ENCODE results near the gene C9orf153.
A peak's percentile ranks its signal among the peaks of the same experiment; 100 is the strongest.

C9orf153 gene

DNA sequence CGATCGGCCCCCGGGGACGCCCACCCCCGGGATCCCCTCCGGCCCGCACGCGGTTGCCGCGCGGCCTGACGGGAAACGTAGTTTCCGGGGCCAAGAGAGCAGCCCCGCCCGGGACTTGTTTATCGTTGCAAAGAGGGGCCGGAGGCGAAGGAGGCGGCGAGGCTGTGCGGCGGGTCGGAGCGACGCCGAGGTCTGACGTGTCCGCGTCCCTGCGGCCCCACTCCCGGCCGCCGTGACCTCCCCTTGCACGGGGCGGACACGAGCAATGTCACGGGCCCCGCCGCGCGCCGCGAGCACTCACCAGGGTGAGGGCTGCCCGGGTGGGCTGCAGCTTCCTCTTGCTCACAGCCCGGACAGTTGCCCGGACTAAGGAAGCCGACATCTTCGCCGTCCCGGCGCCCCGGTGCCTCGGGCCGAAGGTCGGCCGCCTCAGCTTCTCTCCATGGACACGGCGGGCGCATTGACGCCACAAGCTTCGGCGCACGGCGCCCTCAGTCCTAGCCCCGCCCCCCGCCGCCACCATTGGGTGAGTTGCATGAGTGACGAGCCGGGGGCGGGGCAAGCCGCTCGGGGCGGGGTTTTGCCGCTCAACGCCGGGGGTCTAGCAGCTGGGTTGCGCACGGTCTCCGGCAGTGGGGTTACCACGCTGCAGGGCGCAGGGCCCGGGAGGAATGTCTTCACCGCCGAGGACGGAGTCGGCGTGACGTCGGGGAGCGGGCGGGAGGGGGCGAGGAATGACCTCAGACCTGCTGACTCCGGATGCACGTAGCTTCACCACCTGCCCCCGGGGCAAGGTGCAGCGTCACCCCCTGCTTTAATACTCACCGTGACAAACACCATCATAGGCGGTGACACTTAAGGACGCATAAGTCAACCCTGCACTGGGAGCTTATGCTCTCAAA lies 22.9 kb upstream of the C9orf153 start, which contains the start of gene ISCA1:
TSS of gene ISCA1 (minus strand) at position 462 of the 902 bp plus-strand sequence. CDS start at position 382, 80 bp downstream.
- peak; percentile 97 to 98 for DNase-seq
- TF ChIP-seq POLR2A (IDR thresholded peaks at IDR 0.05; ENCODE audit: low read length): peak; percentile 93
- TF ChIP-seq GATA1 (IDR thresholded peaks at IDR 0.05; ENCODE audit: low read depth, low read length): no peak

DNA sequence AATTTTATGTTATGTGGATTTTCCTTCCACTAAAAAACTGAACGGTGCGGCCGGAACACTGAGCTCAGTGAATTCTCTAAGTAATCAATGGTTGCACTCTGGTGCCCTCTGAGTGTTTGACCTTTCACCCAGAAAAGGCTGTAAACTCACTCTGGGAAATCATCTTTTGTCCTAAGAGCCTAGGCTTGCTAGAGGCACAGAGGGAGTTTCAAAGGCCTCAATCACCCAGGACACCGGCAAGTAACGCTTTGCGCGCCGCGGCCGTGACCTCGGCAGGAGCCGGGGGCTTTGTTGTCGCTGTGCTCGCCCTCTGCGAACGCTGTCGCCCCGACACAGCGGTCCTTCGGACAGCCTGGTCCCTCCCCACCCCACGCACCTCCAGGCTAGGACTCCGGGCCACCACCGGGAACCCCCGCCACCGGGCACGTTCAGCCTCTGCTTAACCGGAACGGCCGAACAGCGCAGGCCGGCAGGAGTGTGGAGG lies 22.2 kb upstream of the C9orf153 start:
- DNase-seq: peak in 1 of 2 experiments; percentile 78
- TF ChIP-seq POLR2A (IDR thresholded peaks at IDR 0.05; ENCODE audit: low read length) (no peak), GATA1 (IDR thresholded peaks at IDR 0.05; ENCODE audit: low read depth, low read length) (no peak)

GRCh38 chr9:86280580-86280979 lies 21.1 kb upstream of the C9orf153 start:
- TF ChIP-seq GATA1 (IDR thresholded peaks at IDR 0.05; ENCODE audit: low read depth, low read length) (no peak), POLR2A (IDR thresholded peaks at IDR 0.05; ENCODE audit: low read length) (no peak)
- DNase-seq: no peak

DNA sequence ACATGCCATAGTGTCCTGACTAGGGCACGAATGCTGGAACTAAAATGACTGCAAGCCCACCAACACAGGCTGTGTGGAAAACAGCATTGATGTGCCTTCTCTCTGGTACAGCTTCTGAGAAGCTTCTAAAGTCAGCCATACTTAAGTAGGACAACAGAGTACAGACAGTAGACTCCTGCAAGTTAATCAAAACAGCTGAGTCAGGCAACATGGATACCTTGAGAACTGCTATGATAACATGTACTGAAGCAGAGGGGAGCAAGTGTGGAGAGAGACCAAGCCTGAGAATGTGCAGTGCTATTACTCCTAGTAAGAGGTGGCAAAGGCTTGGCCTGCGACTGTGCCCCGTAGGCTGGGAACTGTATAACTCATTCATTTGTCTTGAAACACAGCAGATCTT lies 20.4 kb upstream of the C9orf153 start:
- no peak for TF ChIP-seq POLR2A (IDR thresholded peaks at IDR 0.05; ENCODE audit: low read length)
- TF ChIP-seq GATA1 (IDR thresholded peaks at IDR 0.05; ENCODE audit: low read depth, low read length): no peak
- peak; percentile 32 to 48 for DNase-seq

DNA sequence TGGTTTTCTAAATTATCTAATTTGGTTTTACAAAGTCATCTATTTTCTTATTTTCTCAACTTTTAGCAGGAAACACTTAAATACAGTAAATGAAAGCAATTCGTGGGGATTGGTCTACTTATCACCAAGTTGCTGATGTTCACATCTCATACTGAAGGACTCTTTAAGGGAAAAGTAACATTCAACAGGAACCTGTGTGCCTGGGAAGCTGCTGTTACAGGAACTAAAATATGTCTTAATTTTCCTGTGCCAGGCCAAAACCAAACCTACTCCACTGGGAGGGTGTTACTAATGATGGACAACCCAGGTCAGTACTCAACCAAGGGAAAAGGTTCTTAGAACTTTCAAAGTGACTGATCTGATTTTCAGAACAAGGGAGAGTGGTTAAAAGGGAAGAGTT lies 17.6 kb upstream of the C9orf153 start:
- DNase-seq: no peak
- TF ChIP-seq POLR2A (IDR thresholded peaks at IDR 0.05; ENCODE audit: low read length) (no peak), GATA1 (IDR thresholded peaks at IDR 0.05; ENCODE audit: low read depth, low read length) (no peak)

DNA sequence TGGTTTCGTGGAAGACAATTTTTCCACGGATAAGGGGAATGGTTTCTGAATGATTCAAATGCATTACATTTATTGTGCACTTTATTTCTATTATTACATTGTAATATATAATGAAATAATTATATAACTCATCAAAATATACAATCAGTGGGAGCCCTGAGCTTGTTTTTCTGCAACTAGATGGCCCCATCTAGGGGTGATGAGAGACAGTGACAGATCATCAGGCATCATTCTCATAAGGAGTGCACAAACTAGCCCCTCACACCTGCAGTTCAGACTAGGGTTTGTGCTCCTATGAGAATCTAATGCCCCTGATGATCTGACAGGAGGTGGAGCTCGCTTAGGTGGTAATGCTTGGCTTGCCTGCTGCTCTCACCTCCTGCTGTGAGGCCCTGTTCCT lies 16.5 kb upstream of the C9orf153 start:
- no peak for TF ChIP-seq GATA1 (IDR thresholded peaks at IDR 0.05; ENCODE audit: low read depth, low read length)
- TF ChIP-seq POLR2A (IDR thresholded peaks at IDR 0.05; ENCODE audit: low read length): no peak
- DNase-seq: peak; percentile 28 to 35

DNA sequence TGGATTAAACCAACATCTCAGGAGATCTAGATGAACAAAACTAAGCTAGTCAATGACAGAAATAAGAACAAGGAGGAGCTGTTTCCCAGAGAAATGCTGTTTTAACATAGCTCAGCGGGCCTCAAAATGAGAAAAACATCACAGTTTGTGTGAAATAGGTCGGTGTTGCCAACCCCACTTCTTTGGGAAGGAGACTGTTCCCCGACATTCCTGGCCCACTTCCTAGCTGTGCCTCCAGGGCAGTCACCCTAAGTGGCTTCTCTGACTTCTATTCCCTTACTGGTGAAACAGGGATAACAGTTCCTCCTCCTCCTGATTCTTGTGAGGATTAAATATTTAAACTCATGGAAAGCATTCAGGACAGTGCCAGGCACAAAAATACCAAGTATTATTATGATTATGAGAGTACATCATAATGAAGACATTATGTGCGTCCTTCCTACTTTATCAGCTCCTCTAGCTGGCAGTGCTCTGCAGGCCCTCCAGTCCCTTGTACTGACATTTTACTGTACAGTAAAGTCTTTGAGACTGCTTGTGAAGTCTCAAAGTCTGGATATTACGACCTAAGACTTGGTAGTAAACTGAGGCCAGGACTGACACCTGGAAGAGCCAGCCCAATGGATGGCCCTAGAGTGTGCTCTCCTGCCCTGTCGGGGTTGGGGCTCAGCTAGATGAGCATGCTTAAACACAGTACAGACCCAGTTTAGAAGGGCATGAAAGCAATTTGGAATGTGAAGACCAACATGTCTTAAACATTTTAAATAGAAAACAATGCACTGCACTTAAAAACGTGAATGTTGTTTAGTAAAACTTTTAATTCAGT lies 15.6 kb upstream of the C9orf153 start:
- TF ChIP-seq GATA1 (IDR thresholded peaks at IDR 0.05; ENCODE audit: low read depth, low read length) (no peak), POLR2A (IDR thresholded peaks at IDR 0.05; ENCODE audit: low read length) (no peak)
- DNase-seq: no peak

GRCh38 chr9:86272221-86272620 lies 12.8 kb upstream of the C9orf153 start:
- no peak for TF ChIP-seq GATA1 (IDR thresholded peaks at IDR 0.05; ENCODE audit: low read depth, low read length)
- no peak for TF ChIP-seq POLR2A (IDR thresholded peaks at IDR 0.05; ENCODE audit: low read length)
- no peak for DNase-seq

GRCh38 chr9:86263876-86264275 lies 4.4 kb upstream of the C9orf153 start:
- no peak for DNase-seq
- no peak for TF ChIP-seq POLR2A (IDR thresholded peaks at IDR 0.05; ENCODE audit: low read length)
- TF ChIP-seq GATA1 (IDR thresholded peaks at IDR 0.05; ENCODE audit: low read depth, low read length): no peak

- TF ChIP-seq GATA1 (IDR thresholded peaks at IDR 0.05; ENCODE audit: low read depth, low read length) (no peak), POLR2A (IDR thresholded peaks at IDR 0.05; ENCODE audit: low read length) (no peak)
- no peak for DNase-seq
These were observed 3.0 kb upstream of the C9orf153 start for GRCh38 chr9:86262492-86262891.

- no peak for DNase-seq
- TF ChIP-seq POLR2A (IDR thresholded peaks at IDR 0.05; ENCODE audit: low read length) (no peak), GATA1 (IDR thresholded peaks at IDR 0.05; ENCODE audit: low read depth, low read length) (no peak)
These were observed 2.1 kb downstream of the C9orf153 start for GRCh38 chr9:86257391-86257790.

- DNase-seq: no peak
- TF ChIP-seq POLR2A (IDR thresholded peaks at IDR 0.05; ENCODE audit: low read length): no peak
- TF ChIP-seq GATA1 (IDR thresholded peaks at IDR 0.05; ENCODE audit: low read depth, low read length): no peak
These were observed 2.8 kb downstream of the C9orf153 start for GRCh38 chr9:86256653-86257052.

DNA sequence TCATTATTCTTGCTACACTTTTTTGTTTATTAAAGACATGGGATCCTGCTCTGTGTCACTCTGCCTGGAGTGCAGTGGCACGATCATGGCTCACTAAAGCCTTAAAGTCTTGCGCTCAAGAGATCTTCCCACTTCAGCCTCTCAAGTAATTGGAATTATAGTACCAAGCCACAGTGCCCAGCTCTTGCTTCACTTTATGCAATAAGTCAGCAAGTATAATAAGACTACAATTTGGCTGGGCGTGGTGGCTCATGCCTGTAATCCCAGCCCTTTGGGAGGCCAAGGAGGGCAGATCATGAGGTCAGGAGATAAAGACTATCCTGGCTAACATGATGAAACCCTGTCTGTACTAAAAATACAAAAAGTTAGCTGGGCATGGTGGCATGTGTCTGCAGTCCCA lies 5.9 kb downstream of the C9orf153 start:
- peak; percentile 59 to 60 for DNase-seq
- TF ChIP-seq GATA1 (IDR thresholded peaks at IDR 0.05; ENCODE audit: low read depth, low read length): no peak
- TF ChIP-seq POLR2A (IDR thresholded peaks at IDR 0.05; ENCODE audit: low read length): no peak

DNA sequence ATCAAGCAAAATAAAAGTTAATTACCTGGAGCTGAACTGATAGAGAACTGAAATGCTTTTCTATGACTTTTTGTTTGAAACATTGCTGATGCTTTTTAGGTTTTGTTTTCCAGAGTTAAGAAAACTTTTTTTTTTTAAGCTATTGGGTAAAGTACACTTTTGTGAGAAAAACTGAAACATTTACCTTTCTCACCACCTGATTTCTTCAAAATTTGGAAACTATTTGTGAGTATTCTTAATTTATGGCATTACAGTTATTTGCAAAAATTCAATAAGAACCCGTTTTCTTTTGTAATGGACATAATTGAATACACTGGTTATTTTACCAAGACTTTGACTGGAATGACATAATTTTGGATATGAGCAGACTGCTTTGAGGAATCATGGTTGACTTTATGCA lies 6.6 kb downstream of the C9orf153 start:
- no peak for DNase-seq
- no peak for TF ChIP-seq POLR2A (IDR thresholded peaks at IDR 0.05; ENCODE audit: low read length)
- no peak for TF ChIP-seq GATA1 (IDR thresholded peaks at IDR 0.05; ENCODE audit: low read depth, low read length)
